GM23248 (cell line): ENCODE data around the gene KRTAP13-4.

ENCODE experiments used
- EZH2 ChIP-seq: fragments of 200-600 bp; sonication (generic); IDR thresholded peaks from 2 replicates; pipeline ENCODE4 v1.6.1; 2018; ENCODE audit warnings: antibody characterized with exemption, mild to moderate bottlenecking; ENCODE audit not compliant: insufficient read depth, poor library complexity, severe bottlenecking
- EZH2phosphoT487 ChIP-seq: fragments of 200-600 bp; sonication (generic); IDR thresholded peaks from 2 replicates; pipeline ENCODE4 v1.6.1; 2018; ENCODE audit warnings: antibody characterized with exemption, moderate library complexity, mild to moderate bottlenecking, low read depth; ENCODE audit not compliant: insufficient read depth

DNA sequence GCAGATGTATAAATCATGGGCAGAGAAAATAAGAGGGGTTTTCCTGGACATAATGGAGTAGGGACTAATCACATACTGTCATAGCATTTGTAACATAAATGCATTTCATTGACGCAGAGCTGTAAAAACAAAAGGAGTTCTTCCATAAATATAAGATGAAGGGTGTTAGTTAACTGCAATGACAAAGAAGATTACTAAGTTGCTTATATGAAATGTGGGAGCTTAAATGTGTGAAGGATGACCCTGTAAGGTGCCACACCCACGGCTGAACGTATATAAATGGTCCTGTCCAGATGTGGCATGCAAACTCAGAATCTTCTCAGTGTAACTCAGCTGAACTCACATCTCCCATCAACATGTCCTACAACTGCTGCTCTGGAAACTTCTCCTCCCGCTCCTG is 34.3 kb upstream of the KRTAP13-4 start, which contains the start of gene KRTAP13-1:
- TF ChIP-seq EZH2 (no peak), EZH2phosphoT487 (no peak)
